GOT3 (cell line): ENCODE results near the gene SLC16A14.
A peak's percentile ranks its signal among the peaks of the same experiment; 100 is the strongest.
"Not testable (repeated sequence)": the region's sequence is repeated elsewhere in the genome, so short reads cannot be mapped to it uniquely, and the experiment has no call there.

Source experiments
- DNase-seq: peaks from one replicate; lab custom pipeline; 2025; ENCODE audit warnings: mixed read lengths; lab: John Stamatoyannopoulos, UW

SLC16A14 gene, protein sequence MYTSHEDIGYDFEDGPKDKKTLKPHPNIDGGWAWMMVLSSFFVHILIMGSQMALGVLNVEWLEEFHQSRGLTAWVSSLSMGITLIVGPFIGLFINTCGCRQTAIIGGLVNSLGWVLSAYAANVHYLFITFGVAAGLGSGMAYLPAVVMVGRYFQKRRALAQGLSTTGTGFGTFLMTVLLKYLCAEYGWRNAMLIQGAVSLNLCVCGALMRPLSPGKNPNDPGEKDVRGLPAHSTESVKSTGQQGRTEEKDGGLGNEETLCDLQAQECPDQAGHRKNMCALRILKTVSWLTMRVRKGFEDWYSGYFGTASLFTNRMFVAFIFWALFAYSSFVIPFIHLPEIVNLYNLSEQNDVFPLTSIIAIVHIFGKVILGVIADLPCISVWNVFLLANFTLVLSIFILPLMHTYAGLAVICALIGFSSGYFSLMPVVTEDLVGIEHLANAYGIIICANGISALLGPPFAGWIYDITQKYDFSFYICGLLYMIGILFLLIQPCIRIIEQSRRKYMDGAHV

GRCh38 chr2:230068651-230069055 lies at the start of gene SLC16A14:
Gene SLC16A14 (minus strand): TSS chr2:230068924. CDS start chr2:230059352, 9,572 bp downstream.
- DNase-seq: peak; percentile 25

GRCh38 chr2:230106771-230107170 lies 38.0 kb upstream of the SLC16A14 start:
- DNase-seq: no peak

- DNase-seq: not testable (repeated sequence)
Measured at GRCh38 chr2:230101967-230102366, 33.2 kb upstream of the SLC16A14 start.

DNA sequence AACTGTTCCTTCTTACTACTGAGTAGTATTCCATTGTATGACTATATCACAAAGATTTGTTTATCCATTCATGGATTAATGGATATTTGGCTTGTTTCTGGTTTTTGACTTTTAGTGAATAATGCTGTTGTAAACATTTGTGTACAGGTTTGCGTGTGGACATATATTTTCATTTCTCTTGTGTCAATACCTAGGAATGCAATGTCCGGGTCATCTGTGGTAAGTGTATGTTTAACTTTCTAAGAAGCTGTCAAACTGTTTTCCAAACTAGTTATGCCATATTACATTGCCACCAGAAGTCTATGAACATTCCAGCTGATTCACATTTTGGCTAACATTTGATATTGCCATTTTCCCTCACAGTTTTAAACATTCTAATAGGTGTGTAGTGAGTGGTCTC lies 29.1 kb upstream of the SLC16A14 start:
- no peak for DNase-seq

- no peak for DNase-seq
Measured at GRCh38 chr2:230097424-230097823, 28.7 kb upstream of the SLC16A14 start.

DNA sequence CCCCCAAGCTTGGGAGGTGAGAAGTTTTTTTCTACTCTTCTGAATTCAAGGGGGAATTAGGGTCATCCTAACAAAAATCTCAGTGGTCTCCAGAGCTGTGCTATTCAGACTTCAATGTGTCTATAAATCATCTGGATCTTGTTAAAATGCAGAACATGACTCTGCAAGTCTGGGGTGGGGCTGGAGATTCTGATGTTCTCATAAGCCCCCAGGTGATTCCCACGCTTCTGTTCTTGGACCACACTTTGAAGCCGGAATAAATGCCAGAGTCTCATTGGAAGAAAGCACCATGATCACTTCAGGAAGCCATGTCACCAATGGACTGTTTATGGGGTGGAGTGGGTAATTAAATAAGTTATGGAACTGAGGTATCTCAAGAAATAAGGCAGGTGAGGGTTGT lies 22.2 kb upstream of the SLC16A14 start:
- no peak for DNase-seq

DNA sequence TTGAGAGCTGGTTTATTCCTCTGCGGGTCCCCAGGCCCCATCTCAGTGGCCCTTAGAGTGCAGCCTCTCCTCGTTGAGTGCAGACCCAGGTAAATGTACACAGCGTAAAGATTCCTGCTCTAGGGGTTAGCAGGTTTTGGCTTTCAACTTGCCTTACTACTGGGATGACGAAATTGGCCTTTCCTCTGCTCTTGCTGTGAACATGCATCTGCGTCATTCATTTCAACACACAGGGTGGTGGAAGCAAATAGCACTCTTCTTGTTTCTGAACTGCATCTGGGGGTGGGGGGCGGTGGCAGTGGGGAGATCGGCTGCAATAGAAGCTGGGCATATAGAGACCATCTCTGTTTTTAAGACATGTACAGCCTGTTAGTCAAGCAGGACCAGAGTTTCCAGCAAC lies 16.5 kb upstream of the SLC16A14 start:
- no peak for DNase-seq

DNA sequence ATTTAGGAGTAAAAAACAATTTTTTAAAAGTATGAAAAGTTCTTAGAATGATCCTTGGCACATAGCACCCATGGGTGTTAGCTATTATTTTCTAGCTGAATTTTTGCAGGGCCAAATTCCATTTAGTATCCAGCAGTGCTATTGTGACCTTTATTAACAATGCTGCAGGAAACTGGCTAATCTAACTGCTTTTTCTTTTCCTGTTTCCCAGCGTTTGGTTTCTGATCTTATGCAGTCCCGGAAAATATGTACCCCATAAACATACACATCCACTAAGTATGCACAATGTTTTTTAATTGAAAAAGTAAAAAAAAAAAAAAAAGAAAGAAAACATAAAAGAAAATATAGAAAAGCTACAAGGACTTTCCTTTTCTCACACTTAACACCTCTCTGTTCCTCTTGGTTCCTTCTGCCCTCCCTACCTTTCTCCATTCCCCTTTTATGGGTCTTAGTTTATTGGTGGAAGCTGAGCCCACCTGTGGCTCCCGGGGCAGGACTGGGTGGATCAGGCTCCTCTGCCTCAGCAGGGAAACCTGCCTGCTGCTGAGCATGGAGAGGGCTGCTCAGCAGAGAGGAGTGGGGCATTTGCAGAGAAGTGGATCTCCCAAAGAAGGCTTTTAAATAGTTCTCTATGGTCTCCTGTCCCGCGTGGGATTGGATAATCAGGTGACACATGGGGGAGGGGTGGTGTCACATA lies 9.3 kb upstream of the SLC16A14 start:
- no peak for DNase-seq

- DNase-seq: no peak
Measured at GRCh38 chr2:230076819-230077218, 8.1 kb upstream of the SLC16A14 start.

GRCh38 chr2:230075988-230076631 lies 7.4 kb upstream of the SLC16A14 start:
- no peak for DNase-seq

- no peak for DNase-seq
Measured at GRCh38 chr2:230071421-230071820, 2.7 kb upstream of the SLC16A14 start.

GRCh38 chr2:230069402-230069801 lies 678 bp upstream of the SLC16A14 start:
- DNase-seq: no peak

- DNase-seq: peak; percentile 19
Measured at GRCh38 chr2:230068016-230068650, 591 bp downstream of the SLC16A14 start.

DNA sequence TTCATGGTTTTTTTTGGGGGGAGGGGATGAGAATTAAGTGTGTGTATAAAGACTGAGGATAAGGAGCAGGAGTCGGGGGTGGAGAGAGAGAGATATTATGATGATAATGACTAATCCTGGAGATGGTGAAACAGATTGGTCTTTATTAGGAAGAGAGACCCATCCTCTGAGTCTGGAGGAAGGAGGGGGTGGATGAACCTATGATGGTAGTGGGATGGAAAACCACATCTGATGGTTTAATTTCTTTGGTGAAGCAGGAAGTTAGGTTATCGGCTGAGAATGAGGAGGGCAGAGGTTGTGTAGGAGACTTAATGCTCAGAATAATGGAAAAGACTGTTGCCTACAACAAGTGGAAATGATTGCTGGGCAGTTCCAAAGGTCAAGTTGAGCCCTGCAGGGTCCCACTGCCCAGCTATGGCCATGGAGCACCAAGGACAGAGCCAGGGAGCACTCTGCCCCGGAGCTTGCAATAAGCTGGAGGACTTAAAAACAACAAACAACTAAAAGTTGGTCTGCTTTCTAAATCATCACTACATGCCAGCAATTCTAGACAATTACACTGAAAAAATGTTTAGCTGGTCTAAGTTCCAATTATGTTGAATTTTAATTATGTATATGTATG lies 7.9 kb downstream of the SLC16A14 start:
- DNase-seq: no peak

GRCh38 chr2:230053753-230054478 lies 14.8 kb downstream of the SLC16A14 start:
- no peak for DNase-seq

DNA sequence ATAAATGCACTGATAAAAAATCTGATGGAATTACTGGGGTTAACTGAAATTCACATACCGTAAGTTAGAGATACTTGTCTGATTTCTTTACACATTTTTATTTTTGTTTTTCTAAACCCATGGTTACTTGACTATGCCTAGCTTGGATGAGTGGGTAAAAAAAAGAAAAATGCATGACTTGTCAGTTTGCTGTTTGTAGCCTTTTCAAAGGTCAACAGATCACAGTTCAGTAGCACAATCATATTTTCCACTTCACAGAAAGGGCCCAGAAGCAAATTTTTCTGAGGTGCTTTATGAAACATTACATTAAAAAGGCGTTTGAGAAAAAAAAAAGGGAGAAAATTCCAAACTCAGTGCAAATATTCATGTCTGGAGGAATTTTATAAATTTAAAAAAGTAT lies 16.4 kb downstream of the SLC16A14 start:
- no peak for DNase-seq

GRCh38 chr2:230050136-230050535 lies 18.6 kb downstream of the SLC16A14 start:
- DNase-seq: no peak

DNA sequence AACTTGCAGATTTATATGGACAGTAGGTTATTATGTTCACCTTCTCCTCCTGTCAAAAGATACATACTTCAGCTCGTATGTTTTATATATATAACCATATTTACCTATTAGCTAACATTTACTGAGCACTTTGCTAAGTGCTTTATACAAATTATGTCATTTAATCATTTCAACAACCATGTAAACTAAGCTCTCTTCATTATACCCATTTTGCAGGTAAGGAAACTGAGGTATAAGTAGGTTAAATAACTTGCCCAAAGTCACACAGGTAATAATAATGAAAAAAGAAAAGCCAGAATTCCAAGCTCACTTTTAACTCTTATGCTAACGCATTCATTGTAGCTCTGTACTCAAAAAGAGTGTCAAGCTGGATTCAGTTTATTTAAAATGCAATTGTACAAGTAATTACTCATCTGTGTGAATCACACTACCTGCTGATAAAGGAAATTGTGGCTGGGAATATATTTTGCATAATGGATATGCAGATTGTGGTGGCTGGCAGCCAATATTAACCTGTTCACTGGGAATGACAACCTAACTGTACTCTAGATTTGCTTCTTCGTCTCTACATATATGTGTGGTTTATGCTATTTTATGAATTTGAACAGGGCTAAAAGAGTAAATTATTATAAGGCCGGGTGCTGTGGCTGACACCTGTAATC lies 20.6 kb downstream of the SLC16A14 start:
- no peak for DNase-seq

DNA sequence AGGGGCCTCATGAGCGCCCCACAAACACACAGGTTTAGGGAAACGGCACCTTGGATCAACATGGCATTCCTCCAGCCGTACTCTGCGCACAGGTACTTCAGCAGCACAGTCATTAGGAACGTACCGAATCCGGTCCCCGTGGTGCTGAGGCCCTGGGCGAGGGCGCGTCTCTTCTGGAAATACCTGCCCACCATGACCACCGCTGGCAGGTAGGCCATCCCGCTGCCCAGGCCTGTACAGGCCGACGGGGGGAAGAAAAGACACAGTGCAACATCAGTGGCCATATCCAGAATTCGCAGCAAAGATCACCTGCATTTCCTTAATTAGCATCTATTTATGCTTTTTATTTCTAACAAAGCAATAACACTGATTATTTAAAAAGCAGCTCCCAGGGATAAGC lies 22.2 kb downstream of the SLC16A14 start:
- no peak for DNase-seq

GRCh38 chr2:230043461-230043860 lies 25.3 kb downstream of the SLC16A14 start:
- no peak for DNase-seq
